BLaER1 (cell line): ENCODE results near the gene SDCBP2.

Source experiments
- H3K27ac ChIP-seq: shearing (Covaris generic); formaldehyde crosslinking; 2 replicates; pipeline ENCODE4 v1.8.1; 2022
- H3K27me3 ChIP-seq: shearing (Covaris generic); formaldehyde crosslinking; 2 replicates; pipeline ENCODE4 v1.8.1; 2022
- H3K36me3 ChIP-seq: shearing (Covaris generic); formaldehyde crosslinking; 2 replicates; pipeline ENCODE4 v1.8.1; 2022
- H3K4me1 ChIP-seq: shearing (Covaris generic); formaldehyde crosslinking; 2 replicates; pipeline ENCODE4 v1.8.1; 2022
- H3K4me2 ChIP-seq: shearing (Covaris generic); formaldehyde crosslinking; 2 replicates; pipeline ENCODE4 v1.8.1; 2022
- H3K4me3 ChIP-seq: shearing (Covaris generic); formaldehyde crosslinking; 2 replicates; pipeline ENCODE4 v1.8.1; 2022
- H3K9ac ChIP-seq: shearing (Covaris generic); formaldehyde crosslinking; 2 replicates; pipeline ENCODE4 v1.8.1; 2022
- H3K9me3 ChIP-seq: shearing (Covaris generic); formaldehyde crosslinking; 2 replicates; pipeline ENCODE4 v1.8.1; 2022
- H4K20me1 ChIP-seq: shearing (Covaris generic); formaldehyde crosslinking; 2 replicates; pipeline ENCODE4 v1.8.1; 2022
- Cebpa-rat ChIP-seq: shearing (Covaris generic); IDR thresholded peaks from 2 replicates; pipeline ENCODE4 v1.8.1; 2022

Gene SDCBP2

DNA sequence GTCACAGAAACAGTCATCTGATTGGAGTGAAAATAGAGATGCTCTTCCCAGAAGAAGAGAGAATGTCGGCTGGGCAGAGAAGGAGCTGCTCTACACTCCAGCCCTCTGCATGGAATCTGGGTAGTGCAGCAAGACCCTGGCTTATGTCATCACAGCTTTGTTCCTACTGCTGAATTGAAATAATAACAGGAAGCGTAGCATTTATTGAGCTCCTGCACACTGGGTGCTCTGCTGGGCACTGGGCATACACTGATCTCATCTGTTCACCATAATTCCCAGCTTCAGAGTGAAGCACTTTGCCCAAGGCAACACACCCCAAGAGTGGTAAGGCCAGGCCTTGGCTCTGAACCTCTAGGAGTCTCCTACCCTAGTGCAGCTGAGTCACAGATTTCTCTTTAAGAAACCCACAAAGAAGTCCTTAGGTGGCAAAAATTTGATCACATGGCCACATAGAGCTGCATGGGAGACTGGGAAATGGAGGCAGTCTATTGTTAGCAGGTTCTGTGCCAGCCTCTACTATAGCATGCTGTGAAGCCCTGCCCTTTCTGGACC lies 3.9 kb upstream of the SDCBP2 start:
- H3K27ac ChIP-seq, result no peak overlapping the region
- H3K9me3 ChIP-seq, result no peaks in the 10 kb centered on the region
- H3K9ac ChIP-seq, result no peak overlapping the region
- H3K27me3 ChIP-seq, result no peaks in the 10 kb centered on the region
- peaks cover 43% of the 10 kb centered on the region for H3K4me1 ChIP-seq
- TF ChIP-seq Cebpa-rat, result no peak
- no peak overlapping the region for H3K4me3 ChIP-seq
- H3K36me3 ChIP-seq, result peaks cover 74% of the 10 kb centered on the region
- no peak overlapping the region for H3K4me2 ChIP-seq
- H4K20me1 ChIP-seq, result peaks cover 95% of the 10 kb centered on the region

DNA sequence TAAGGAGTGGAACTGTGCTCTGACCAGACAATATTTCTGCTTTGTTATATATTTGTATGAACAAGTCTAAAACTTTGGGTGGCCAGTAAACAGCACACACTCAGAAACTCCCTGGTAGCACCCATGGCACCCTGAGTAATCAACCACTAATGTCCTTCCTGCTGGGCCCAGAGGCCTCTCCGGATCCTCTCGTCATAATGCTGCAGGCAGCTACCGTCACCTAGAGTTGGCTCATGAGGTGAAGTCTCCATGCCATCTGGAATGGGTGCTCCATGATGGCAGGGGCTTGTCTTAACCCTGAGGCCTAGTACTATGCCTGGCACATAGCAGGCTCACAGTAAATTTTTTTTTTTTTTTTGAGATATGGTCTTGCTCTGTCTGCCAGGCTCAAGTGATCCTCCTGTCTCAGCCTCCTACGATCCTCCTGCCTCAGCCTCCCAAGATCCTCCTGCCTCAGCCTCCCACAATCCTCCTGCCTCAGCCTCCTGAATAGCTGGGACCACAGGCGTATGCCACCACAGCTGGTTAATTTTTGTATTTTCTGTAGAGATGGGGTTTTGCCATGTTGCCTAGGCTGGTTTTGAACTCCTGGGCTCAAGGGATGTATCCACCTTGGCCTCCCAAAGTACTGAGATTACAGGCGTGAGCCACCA lies 3.0 kb upstream of the SDCBP2 start:
- H3K9me3 ChIP-seq, result no peaks in the 10 kb centered on the region
- no peak overlapping the region for H3K4me3 ChIP-seq
- peaks cover 65% of the 10 kb centered on the region for H3K36me3 ChIP-seq
- no peak overlapping the region for H3K4me2 ChIP-seq
- no peak overlapping the region for H3K27ac ChIP-seq
- no peak for TF ChIP-seq Cebpa-rat
- no peaks in the 10 kb centered on the region for H3K27me3 ChIP-seq
- H3K9ac ChIP-seq, result no peak overlapping the region
- H3K4me1 ChIP-seq, result peaks cover 52% of the 10 kb centered on the region
- peaks cover 97% of the 10 kb centered on the region for H4K20me1 ChIP-seq

DNA sequence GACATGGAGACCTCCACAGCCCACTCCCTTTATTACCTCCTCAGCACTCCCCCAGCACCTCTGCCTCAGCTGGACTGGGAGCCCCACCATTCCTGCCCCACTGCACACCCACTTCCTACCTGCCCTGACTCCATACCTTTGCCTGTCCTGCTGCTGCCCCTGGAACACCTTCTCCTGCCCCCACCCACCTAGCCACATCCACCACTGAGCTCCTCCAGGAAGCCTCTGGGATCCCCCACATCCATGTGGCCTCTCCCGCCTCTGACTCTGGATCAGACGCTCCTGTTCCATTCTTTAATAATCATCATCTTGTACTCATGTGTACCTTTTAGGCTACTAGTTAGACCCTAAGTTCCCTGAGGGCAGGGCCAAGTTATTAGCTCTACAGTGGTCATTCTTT lies 2.2 kb upstream of the SDCBP2 start:
- Histone ChIP-seq H3K4me2 (no peak overlapping the region), H3K9me3 (no peaks in the 10 kb centered on the region), H3K9ac (no peak overlapping the region), H3K4me1 (peaks cover 60% of the 10 kb centered on the region), H4K20me1 (peaks cover 88% of the 10 kb centered on the region), H3K27ac (no peak overlapping the region), H3K27me3 (no peaks in the 10 kb centered on the region), H3K4me3 (no peak overlapping the region), H3K36me3 (peaks cover 58% of the 10 kb centered on the region)
- TF ChIP-seq Cebpa-rat, result no peak

DNA sequence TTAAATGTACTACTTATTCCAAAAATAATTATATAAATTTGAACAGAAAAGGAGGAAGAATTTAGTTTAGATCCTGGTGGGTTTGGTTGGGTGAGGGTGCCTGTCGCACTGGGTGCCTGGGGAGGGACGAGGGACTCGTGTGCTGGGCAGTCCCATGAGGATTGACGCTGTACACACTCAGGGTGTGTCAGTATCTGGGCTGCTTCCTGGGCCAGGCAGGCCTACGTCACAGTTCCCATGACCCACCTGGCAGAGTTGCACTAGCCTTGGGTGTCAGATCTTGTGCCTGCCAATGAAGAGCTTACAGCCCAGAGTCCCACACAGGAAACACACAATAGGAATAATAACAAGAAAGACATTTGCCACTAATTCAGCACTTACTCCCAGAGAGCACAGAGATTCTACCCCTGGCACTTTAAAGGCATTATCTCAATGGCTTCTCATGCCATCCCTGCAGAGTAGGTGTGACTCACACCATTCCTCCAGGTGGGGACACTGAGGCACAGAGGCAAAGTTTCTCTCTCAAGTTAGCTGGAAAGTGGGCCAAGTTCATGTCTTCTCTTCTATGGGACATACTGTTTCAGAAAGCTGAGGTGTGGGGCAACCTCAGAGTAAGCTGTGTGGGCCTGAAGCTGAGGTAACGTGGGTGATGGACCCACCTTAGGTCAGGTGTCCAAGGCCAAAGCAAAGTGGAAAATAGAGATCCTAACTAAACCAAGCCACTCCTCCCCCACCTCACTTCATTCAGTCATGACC lies 1.3 kb upstream of the SDCBP2 start:
- no peak overlapping the region for H3K9ac ChIP-seq
- no peak overlapping the region for H3K27ac ChIP-seq
- no peak overlapping the region for H3K4me3 ChIP-seq
- no peaks in the 10 kb centered on the region for H3K9me3 ChIP-seq
- no peak for TF ChIP-seq Cebpa-rat
- peak overlapping the region; percentile 21 for H3K4me2 ChIP-seq
- peaks cover 56% of the 10 kb centered on the region for H3K4me1 ChIP-seq
- H3K27me3 ChIP-seq, result no peaks in the 10 kb centered on the region
- peaks cover 56% of the 10 kb centered on the region for H3K36me3 ChIP-seq
- peaks cover 83% of the 10 kb centered on the region for H4K20me1 ChIP-seq

DNA sequence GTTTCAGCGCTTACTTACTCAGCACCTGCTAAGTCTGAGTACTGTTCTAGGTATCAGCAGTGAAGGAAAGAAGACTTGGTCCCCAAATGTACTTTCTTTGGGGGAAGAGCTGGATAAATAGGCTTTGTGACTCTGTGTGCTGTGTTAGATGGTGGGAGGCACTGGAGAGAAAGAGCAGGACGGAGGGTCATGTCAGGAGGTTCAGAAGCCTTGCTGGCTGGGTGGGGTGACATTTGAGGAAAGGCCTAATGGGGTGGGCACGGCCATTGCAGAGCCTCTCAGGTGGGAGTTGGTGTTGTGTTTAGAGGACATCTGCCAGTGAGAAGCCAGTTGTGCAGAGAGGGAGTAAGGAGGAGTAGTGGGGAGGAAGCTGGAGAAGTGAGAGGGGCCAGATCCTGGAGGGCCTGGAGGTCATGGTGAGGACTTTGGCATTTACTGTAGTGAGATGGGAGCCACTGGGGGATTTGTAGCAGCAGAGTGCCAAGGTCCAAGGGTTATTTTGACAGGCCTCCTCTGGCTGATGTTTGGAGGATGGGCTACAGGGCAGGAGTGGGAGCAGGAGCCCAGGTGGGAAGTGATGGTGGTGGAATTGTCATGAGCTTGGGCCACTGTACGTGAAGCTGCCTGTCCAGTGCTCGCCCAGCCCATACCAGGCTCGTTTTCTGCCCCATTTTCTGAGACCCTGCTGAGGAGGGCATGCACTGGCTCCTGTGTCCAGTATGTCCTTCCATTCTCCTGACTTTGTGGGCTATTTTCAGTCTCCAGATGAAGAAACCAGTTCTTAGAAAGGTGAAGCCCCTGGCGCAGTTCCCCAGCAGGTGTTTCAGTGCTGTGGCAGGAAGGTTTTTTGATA lies 886 bp downstream of the SDCBP2 start:
- H3K4me3 ChIP-seq, result no peak overlapping the region
- no peaks in the 10 kb centered on the region for H3K9me3 ChIP-seq
- peak overlapping the region; percentile 90 for H3K4me2 ChIP-seq
- H3K4me1 ChIP-seq, result peaks cover 67% of the 10 kb centered on the region
- no peak for TF ChIP-seq Cebpa-rat
- H3K27ac ChIP-seq, result 0 out of 2 replicates have a peak overlapping the region, but pooled peaks have one; percentile 13
- H3K9ac ChIP-seq, result peak overlapping the region; percentile 13; the same call in 1 of the 2 replicates
- H4K20me1 ChIP-seq, result peaks cover 61% of the 10 kb centered on the region
- peaks cover 36% of the 10 kb centered on the region for H3K36me3 ChIP-seq
- no peaks in the 10 kb centered on the region for H3K27me3 ChIP-seq

DNA sequence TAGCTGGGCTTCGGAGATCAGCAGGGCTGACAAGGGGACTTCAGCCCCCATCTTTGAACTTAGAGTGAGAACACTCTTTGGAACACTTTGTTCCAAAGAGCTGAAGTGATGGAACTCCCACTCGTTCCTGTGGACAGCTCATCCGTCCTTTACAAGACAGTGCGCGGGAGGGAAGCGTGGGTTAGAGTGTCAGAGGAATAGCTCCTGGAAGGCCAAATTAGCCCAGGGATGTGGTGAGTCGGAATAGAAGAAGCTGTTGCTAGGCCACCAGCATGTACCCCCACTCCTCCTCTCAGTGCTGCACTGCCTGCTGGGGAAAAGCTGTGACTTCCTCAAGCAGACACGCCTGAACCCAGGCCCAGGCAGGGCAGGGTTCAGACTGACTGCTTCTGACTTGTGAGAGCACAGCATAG lies 1.7 kb downstream of the SDCBP2 start:
- no peak for TF ChIP-seq Cebpa-rat
- Histone ChIP-seq H3K27me3 (no peaks in the 10 kb centered on the region), H3K9me3 (no peaks in the 10 kb centered on the region), H3K9ac (no peak overlapping the region), H3K36me3 (peaks cover 28% of the 10 kb centered on the region), H3K4me3 (no peak overlapping the region), H3K4me1 (peaks cover 75% of the 10 kb centered on the region), H3K4me2 (peak overlapping the region; percentile 90), H3K27ac (no peak overlapping the region), H4K20me1 (peaks cover 53% of the 10 kb centered on the region)

DNA sequence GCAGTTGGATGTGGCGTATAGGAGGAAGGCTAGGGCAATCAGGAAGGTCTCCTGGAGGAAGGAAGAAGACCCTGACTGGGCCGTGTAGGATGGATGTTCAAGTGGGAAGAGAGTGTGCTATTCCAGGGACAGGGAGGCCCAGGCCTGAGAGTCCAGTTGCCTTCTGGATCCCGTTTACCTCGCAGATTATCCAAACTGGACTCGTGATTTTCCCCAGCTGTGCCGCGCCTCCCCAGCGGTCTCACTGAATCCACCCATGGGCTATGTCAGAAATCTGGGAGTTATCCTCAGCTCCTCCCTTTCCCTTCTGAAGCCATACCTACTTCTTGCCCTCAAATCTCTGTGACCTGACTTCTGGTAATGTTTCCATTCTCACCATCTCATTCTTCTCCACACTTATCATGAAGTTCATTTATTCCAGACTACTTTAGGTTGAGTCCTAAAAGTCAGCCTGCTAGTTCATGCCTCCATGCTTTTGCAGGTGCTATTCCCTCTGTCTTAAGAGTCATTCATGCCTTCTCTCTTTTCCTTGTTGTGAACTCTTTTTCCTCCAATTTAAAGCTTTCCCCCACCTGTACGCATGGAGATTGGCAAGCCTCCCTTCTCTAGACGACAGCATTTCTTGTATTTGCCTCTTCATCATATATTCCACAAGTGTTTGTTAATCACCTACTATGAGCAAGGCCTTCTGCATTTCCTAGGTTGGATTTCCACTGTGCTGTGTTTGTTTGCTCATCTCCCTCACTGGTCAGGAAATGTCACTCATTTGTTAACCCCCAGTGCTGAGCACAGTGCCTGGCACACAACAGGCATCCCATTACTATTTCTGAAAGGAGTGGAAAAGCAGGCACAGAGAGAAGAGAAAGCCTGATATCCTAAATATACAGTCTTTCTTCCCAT lies 2.7 kb downstream of the SDCBP2 start:
- peaks cover 18% of the 10 kb centered on the region for H3K36me3 ChIP-seq
- peaks cover 43% of the 10 kb centered on the region for H4K20me1 ChIP-seq
- no peak for TF ChIP-seq Cebpa-rat
- H3K4me1 ChIP-seq, result peaks cover 77% of the 10 kb centered on the region
- peak overlapping the region; percentile 82 for H3K4me3 ChIP-seq
- H3K27ac ChIP-seq, result peak overlapping the region; percentile 96
- H3K4me2 ChIP-seq, result peak overlapping the region; percentile 90
- no peaks in the 10 kb centered on the region for H3K27me3 ChIP-seq
- no peaks in the 10 kb centered on the region for H3K9me3 ChIP-seq
- peak overlapping the region; percentile 97 for H3K9ac ChIP-seq

DNA sequence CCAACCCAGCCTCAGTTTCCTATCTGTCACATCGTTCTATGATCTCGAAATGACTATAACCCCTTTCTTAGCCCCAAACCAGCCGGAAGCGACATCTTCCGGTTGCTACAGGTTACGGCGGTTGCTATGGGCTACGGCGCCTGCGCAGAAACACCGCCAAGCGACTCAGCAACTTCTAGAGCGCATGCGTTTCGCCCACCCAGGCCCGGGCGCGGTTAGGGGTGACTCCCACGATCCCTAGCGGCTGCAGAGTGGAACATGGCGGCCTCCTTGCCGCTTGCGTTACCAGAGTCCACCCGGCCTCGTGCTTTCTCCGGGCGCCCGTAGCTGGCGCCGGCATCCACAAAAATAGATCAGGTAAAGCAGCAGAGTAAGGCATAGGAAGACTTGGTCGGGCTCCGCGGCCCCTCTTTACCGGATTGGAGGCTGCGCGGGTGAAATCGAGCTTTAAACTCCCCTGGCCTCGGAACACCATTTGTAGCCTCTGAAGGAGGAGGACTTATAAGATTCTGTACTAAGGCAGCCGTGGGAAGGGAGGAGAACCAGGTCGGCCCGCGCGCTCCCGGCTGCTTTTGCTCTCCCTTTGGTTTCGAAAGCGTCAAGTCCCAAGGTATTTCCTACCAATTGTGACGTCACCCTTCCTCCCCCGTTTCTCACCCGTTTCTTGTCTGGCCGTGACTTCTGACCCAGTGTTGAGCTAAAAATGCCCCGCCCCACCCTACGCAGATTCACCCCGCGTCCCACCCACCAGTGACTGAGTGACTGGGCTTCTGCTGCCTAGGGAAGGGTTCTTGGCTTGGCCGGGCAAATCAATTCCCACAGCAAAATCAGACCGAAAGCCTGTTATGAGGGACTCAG lies 3.5 kb downstream of the SDCBP2 start:
- no peaks in the 10 kb centered on the region for H3K27me3 ChIP-seq
- H3K4me2 ChIP-seq, result peak overlapping the region; percentile 90
- H3K4me3 ChIP-seq, result peak overlapping the region; percentile 82
- H3K27ac ChIP-seq, result peak overlapping the region; percentile 96
- H3K9me3 ChIP-seq, result no peaks in the 10 kb centered on the region
- peaks cover 76% of the 10 kb centered on the region for H3K4me1 ChIP-seq
- TF ChIP-seq Cebpa-rat, result 0 out of 2 replicates have a peak, but pooled peaks have one; percentile 8
- H3K36me3 ChIP-seq, result peaks cover 9% of the 10 kb centered on the region
- peak overlapping the region; percentile 97 for H3K9ac ChIP-seq
- peaks cover 35% of the 10 kb centered on the region for H4K20me1 ChIP-seq
